GM12878 (cell line): ENCODE data around the gene MCC. TPM values are rescaled to one million over a fixed set of nuclear protein-coding genes. Genes with fewer than 3 reads are reported as not detected.

Experiments used
- ATAC-seq: fragments of 200-7000 bp; cut with Tn5 transposase; 3 replicates; pipeline ENCODE4 v1.9.1; 2020; ENCODE audit warnings: mild to moderate bottlenecking, moderate library complexity
- BruUV-seq: library from RNA; stranded (reverse); fragments of 400-500 nt; replicated peaks from 2 replicates; lab custom pipeline; 2021; lab: Mats Ljungman, UMichigan
- CTCF ChIA-PET: fragments of 300-600 bp; sonication (Branson Sonifier 250); formaldehyde crosslinking; extraction: SDS; loops from one replicate; lab custom pipeline; 2021; ENCODE audit warnings: inconsistent platforms; lab: Yijun Ruan, JAX
- POLR2A ChIA-PET: fragments of 350-600 bp; formaldehyde crosslinking; extraction: SDS; loops from one replicate; lab custom pipeline; 2021; ENCODE audit warnings: inconsistent platforms; lab: Charles Lee
- RAD21 ChIA-PET: fragments of 300-600 bp; sonication (Branson Sonifier 250); formaldehyde crosslinking; loops from one replicate; lab custom pipeline; 2023; ENCODE audit warnings: antibody characterized with exemption; ENCODE audit not compliant: unreplicated experiment; lab: Charles Lee
- SMC1A ChIA-PET: fragments of 300-600 bp; sonication (Branson Sonifier 250); formaldehyde crosslinking; loops from one replicate; lab custom pipeline; 2023; ENCODE audit not compliant: unreplicated experiment, uncharacterized antibody; lab: Charles Lee
- DNase-seq: peaks from one replicate; pipeline ENCODE4 v3.0.0-alpha.2; 2011; ENCODE audit warnings: low read depth, low spot score
- FAIRE-seq: peaks from 3 replicates; lab custom pipeline; 2011; peaks lifted over from hg19 to GRCh38; lab: Jason Lieb, UNC
- H2AFZ ChIP-seq: 2 replicates; pipeline ENCODE4 v1.6.0; 2011; ENCODE audit warnings: low read depth, low read length, control low read depth; ENCODE audit not compliant: control insufficient read depth
- H3K27ac ChIP-seq: 2 replicates; pipeline ENCODE4 v1.5.1; 2011; ENCODE audit warnings: control low read depth; ENCODE audit not compliant: control insufficient read depth, insufficient read depth
- H3K27me3 ChIP-seq, 2 experiments: replicated peaks in 1 of 2; 2 replicates each; pipeline versions ENCODE4 v1.6.0 to v1.6.1; 2011; ENCODE audit warnings: low read length in 1 of 2; ENCODE audit not compliant: control insufficient read depth in 2 of 2, insufficient read depth in 2 of 2
- H3K36me3 ChIP-seq, 2 experiments: 2 replicates each; pipeline ENCODE4 v1.5.1; 2011; ENCODE audit warnings: low read length in 1 of 2; ENCODE audit not compliant: control insufficient read depth in 2 of 2, insufficient read depth in 2 of 2
- H3K4me1 ChIP-seq: 2 replicates; pipeline ENCODE4 v1.6.1; 2011; ENCODE audit warnings: mild to moderate bottlenecking, low read length, moderate library complexity, mixed read lengths; ENCODE audit not compliant: control insufficient read depth, insufficient read depth
- H3K4me2 ChIP-seq: 2 replicates; pipeline ENCODE4 v1.6.0; 2011; ENCODE audit warnings: control low read depth; ENCODE audit not compliant: control insufficient read depth, insufficient read depth
- H3K4me3 ChIP-seq: fragments of 200-600 bp; sonication (generic); 2 replicates; pipeline ENCODE4 v1.5.1; 2016
- H3K79me2 ChIP-seq: 2 replicates; pipeline ENCODE4 v1.6.0; 2011; ENCODE audit warnings: low read length; ENCODE audit not compliant: control insufficient read depth, insufficient read depth
- H3K9ac ChIP-seq: 2 replicates; pipeline ENCODE4 v1.8.0; 2011; ENCODE audit warnings: low read length, control low read depth, mixed read lengths; ENCODE audit not compliant: control insufficient read depth, insufficient read depth
- H3K9me3 ChIP-seq: replicated peaks from 3 replicates; pipeline ENCODE4 v1.5.1; 2011; ENCODE audit warnings: mild to moderate bottlenecking, low read length; ENCODE audit not compliant: control insufficient read depth, insufficient read depth
- H4K20me1 ChIP-seq: 2 replicates; pipeline ENCODE4 v1.6.0; 2011; ENCODE audit not compliant: control insufficient read depth, insufficient read depth
- BCL11A ChIP-seq: IDR thresholded peaks from 2 replicates; pipeline ENCODE4 v1.6.1; 2011; ENCODE audit warnings: low read depth, low read length
- EGR1 ChIP-seq, 2 experiments: IDR thresholded peaks; 1 replicate in 1 of 2; 2 replicates in 1 of 2; pipeline ENCODE4 v1.6.1; 2011 to 2012; ENCODE audit warnings: low read depth in 2 of 2, low read length in 2 of 2, borderline replicate concordance in 1 of 2, mild to moderate bottlenecking in 1 of 2, moderate library complexity in 1 of 2
- IKZF2 ChIP-seq, 2 experiments: fragments of 450-650 bp; IDR thresholded peaks; 2 replicates each; pipeline ENCODE4 v1.6.1; 2017; ENCODE audit warnings: mild to moderate bottlenecking in 2 of 2, moderate library complexity in 2 of 2
- PKNOX1 ChIP-seq: fragments of 450-650 bp; IDR thresholded peaks from 2 replicates; pipeline ENCODE4 v1.6.1; 2016; ENCODE audit warnings: mild to moderate bottlenecking
- SRF ChIP-seq, 2 experiments: IDR thresholded peaks; 2 replicates each; pipeline ENCODE4 v1.6.1; 2011; ENCODE audit warnings: low read depth in 2 of 2, low read length in 2 of 2, mild to moderate bottlenecking in 1 of 2, moderate library complexity in 1 of 2
- STAT3 ChIP-seq: IDR thresholded peaks from 2 replicates; pipeline ENCODE4 v1.6.1; 2011; ENCODE audit warnings: low read depth, low read length, improper control_type of control experiment
- WGBS: methylation state at CpG from one replicate; pipeline ENCODE4 v1.1.6; 2016; ENCODE audit warnings: low lambda C conversion rate; ENCODE audit not compliant: insufficient replicate concordance, insufficient coverage; ENCODE audit errors: missing lambda C conversion rate; 5-methylcytosine and 5-hydroxymethylcytosine counted together
- in situ Hi-C: fragments of 300-500 bp; cut with MboI; formaldehyde crosslinking; loops from 9 replicates; pipeline ENCODE4 v1.14.3; 2018; ENCODE audit warnings: mixed read lengths
- intact Hi-C: fragments of 100-400 bp; cut with micrococcal nuclease; formaldehyde crosslinking; loops from one replicate; pipeline ENCODE4 v1.14.2; 2022; ENCODE audit not compliant: unreplicated experiment
- polyA plus RNA-seq, 11 experiments: library from polyadenylated mRNA; depleted of rRNA in 4 of 11; unstranded in 6 of 11; stranded (reverse) in 5 of 11; fragments of >200 nt; fragmentation: Nextera tagmentation in 4 of 11; fragmentation: Illumina TruSeq in 1 of 11; extraction: Ambion mirVana in 4 of 11; extraction: Trizol in 1 of 11; gene quantifications; 1 replicate in 1 of 11; 2 replicates in 10 of 11; pipeline versions ENCODE4 v1.2.1 to v1.2.3, GENCODE V29; 2011 to 2016; ENCODE audit warnings: inconsistent platforms in 2 of 11, missing spikeins in 2 of 11, low read depth in 1 of 11
- total RNA-seq, 4 experiments: library from RNA; depleted of rRNA in 3 of 4; stranded (reverse); fragments of >200 nt in 3 of 4; fragmentation: Illumina TruSeq in 1 of 4; extraction: Trizol in 1 of 4; gene quantifications; 2 replicates each; pipeline versions ENCODE4 v1.2.1 to v1.2.3, GENCODE V29; 2013 to 2021
- TF ChIP-seq, protein P1 (sequence below): IDR thresholded peaks from 2 replicates; pipeline ENCODE4 v1.6.1; 2012; ENCODE audit warnings: mild to moderate bottlenecking, low read depth, low read length
- TF ChIP-seq, protein P2 (sequence below): IDR thresholded peaks from 2 replicates; pipeline ENCODE4 v1.6.1; 2011; ENCODE audit warnings: mild to moderate bottlenecking, low read depth, low read length, moderate library complexity; ENCODE audit not compliant: insufficient replicate concordance
- TF ChIP-seq, protein P3 (sequence below): fragments of 450-650 bp; IDR thresholded peaks from 2 replicates; pipeline ENCODE4 v1.6.1; 2017; ENCODE audit warnings: mild to moderate bottlenecking, moderate library complexity

The MCC gene
- total and polyA plus RNA-seq, 10 of the 15 experiments (the other 5 are each of a cell fraction or from before 2014, with no cell fraction given) = 0.03 to 0.86 (median 0.16) TPM

DNA sequence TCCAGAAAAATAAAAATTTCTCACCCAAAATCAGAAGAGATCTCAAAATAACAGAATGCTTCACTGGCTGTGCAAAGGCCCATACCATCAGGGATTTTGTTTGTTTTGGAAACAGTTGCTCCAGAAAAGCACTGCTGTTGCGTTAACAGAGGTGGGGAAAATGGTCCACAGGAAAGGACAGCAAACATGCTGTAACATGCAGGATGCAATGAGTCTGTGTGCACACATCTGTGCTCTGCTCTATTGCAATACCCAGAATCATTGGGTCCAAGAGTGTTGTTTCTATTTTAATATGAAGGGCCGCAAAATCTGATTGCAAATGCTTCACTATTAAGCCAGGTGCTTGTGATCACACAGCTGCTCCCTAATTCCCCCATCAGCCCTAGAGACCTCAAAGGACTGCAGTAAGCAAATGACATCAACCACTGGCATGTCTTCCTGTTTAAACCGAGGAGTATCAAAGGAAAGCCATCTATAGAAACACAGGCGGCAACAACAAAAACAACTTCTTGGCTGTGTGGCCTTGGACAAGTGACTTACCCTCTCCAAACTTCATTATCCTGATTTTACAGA, 370.6 kb downstream of the MCC start:
- FAIRE-seq (no peak), ATAC-seq (no peak), DNase-seq (no peak)
- ChIA-PET POLR2A (no interaction called here), RAD21 (no interaction called here), CTCF (no interaction called here), SMC1A (no interaction called here)
- Histone ChIP-seq H3K4me3 (no peak overlapping the region), H3K4me1 (no peaks in the 10 kb centered on the region), H3K36me3 (no peaks in the 10 kb centered on the region), H3K27me3 (peaks cover 0 to 3% of the 10 kb centered on the region in 2 experiments; a peak in 3 of 4 replicates), H3K79me2 (no peaks in the 10 kb centered on the region), H3K9ac (no peak overlapping the region), H3K27ac (no peak overlapping the region), H3K4me2 (no peak overlapping the region), H3K9me3 (no peaks in the 10 kb centered on the region), H2AFZ (no peak overlapping the region), H4K20me1 (no peaks in the 10 kb centered on the region)
- no TSS peak for BruUV-seq
- WGBS = 74% methylated on average over 4 of the region's 4 CpGs
- in situ Hi-C loops = no loop called here
- intact Hi-C loops = no loop called here
- TF ChIP-seq, protein P1, sequence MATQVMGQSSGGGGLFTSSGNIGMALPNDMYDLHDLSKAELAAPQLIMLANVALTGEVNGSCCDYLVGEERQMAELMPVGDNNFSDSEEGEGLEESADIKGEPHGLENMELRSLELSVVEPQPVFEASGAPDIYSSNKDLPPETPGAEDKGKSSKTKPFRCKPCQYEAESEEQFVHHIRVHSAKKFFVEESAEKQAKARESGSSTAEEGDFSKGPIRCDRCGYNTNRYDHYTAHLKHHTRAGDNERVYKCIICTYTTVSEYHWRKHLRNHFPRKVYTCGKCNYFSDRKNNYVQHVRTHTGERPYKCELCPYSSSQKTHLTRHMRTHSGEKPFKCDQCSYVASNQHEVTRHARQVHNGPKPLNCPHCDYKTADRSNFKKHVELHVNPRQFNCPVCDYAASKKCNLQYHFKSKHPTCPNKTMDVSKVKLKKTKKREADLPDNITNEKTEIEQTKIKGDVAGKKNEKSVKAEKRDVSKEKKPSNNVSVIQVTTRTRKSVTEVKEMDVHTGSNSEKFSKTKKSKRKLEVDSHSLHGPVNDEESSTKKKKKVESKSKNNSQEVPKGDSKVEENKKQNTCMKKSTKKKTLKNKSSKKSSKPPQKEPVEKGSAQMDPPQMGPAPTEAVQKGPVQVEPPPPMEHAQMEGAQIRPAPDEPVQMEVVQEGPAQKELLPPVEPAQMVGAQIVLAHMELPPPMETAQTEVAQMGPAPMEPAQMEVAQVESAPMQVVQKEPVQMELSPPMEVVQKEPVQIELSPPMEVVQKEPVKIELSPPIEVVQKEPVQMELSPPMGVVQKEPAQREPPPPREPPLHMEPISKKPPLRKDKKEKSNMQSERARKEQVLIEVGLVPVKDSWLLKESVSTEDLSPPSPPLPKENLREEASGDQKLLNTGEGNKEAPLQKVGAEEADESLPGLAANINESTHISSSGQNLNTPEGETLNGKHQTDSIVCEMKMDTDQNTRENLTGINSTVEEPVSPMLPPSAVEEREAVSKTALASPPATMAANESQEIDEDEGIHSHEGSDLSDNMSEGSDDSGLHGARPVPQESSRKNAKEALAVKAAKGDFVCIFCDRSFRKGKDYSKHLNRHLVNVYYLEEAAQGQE = no peak
- TF ChIP-seq, protein P2, sequence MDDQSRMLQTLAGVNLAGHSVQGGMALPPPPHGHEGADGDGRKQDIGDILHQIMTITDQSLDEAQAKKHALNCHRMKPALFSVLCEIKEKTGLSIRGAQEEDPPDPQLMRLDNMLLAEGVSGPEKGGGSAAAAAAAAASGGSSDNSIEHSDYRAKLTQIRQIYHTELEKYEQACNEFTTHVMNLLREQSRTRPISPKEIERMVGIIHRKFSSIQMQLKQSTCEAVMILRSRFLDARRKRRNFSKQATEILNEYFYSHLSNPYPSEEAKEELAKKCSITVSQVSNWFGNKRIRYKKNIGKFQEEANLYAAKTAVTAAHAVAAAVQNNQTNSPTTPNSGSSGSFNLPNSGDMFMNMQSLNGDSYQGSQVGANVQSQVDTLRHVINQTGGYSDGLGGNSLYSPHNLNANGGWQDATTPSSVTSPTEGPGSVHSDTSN = no peak
- TF ChIP-seq EGR1 (IDR thresholded peaks at IDR 0.05; ENCODE audit: borderline replicate concordance in 1 of 2, low read depth in 2 of 2, low read length in 2 of 2) (no peak), SRF (IDR thresholded peaks at IDR 0.05; ENCODE audit: low read depth in 2 of 2, low read length in 2 of 2) (no peak), PKNOX1 (no peak), STAT3 (no peak), IKZF2 (IDR thresholded peaks at IDR 0.05) (no peak), BCL11A (no peak)
- TF ChIP-seq, protein P3, sequence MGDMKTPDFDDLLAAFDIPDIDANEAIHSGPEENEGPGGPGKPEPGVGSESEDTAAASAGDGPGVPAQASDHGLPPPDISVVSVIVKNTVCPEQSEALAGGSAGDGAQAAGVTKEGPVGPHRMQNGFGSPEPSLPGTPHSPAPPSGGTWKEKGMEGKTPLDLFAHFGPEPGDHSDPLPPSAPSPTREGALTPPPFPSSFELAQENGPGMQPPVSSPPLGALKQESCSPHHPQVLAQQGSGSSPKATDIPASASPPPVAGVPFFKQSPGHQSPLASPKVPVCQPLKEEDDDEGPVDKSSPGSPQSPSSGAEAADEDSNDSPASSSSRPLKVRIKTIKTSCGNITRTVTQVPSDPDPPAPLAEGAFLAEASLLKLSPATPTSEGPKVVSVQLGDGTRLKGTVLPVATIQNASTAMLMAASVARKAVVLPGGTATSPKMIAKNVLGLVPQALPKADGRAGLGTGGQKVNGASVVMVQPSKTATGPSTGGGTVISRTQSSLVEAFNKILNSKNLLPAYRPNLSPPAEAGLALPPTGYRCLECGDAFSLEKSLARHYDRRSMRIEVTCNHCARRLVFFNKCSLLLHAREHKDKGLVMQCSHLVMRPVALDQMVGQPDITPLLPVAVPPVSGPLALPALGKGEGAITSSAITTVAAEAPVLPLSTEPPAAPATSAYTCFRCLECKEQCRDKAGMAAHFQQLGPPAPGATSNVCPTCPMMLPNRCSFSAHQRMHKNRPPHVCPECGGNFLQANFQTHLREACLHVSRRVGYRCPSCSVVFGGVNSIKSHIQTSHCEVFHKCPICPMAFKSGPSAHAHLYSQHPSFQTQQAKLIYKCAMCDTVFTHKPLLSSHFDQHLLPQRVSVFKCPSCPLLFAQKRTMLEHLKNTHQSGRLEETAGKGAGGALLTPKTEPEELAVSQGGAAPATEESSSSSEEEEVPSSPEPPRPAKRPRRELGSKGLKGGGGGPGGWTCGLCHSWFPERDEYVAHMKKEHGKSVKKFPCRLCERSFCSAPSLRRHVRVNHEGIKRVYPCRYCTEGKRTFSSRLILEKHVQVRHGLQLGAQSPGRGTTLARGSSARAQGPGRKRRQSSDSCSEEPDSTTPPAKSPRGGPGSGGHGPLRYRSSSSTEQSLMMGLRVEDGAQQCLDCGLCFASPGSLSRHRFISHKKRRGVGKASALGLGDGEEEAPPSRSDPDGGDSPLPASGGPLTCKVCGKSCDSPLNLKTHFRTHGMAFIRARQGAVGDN = no peak
